Activated T-helper 9 cell treated with anti-CD3 and anti-CD28 coated beads, Interleukin-2, amount 50 U/mL, for 16 hours (primary cell): Measurements from ENCODE around the gene SHTN1.

Experiments used
- DNase-seq: peaks from one replicate; pipeline ENCODE4 v3.0.0-alpha.2; 2020; ENCODE audit warnings: low read depth

SHTN1 gene

GRCh38 chr10:116833986-116834985 is 170.7 kb downstream of the SHTN1 start:
- DNase-seq, result no peak

DNA sequence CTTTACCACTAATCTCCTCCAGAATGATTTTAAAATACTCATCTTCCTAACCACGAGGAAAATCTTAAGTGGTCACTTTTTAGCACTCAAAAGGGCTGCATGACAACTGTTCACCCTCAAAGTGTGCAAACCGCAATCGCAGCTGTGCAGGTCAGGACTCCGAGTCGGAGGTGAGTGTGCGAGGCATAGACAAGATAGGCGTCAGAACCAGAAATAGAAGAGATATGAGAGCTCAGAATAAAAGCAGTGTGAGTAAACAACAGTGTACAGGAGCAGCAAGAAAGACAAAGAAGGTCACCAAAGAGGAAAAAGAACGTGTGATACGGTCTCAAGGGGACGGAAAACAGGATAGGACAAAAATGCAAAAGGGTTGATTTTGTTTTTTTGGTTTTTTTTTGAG is 173.2 kb downstream of the SHTN1 start:
- no peak for DNase-seq
